GM18907 (cell line): ENCODE data around the gene HMGCS1.
A peak's percentile ranks its signal among the peaks of the same experiment; 100 is the strongest.
"Not testable (repeated sequence)": the region's sequence is repeated elsewhere in the genome, so short reads cannot be mapped to it uniquely, and the experiment has no call there.

ENCODE experiments used
- ATAC-seq: cut with Tn5 transposase; IDR thresholded peaks from one replicate; pipeline ENCODE4 v1.9.1; 2021; ENCODE audit warnings: mild to moderate bottlenecking, moderate library complexity; ENCODE audit not compliant: unreplicated experiment

HMGCS1 gene

DNA sequence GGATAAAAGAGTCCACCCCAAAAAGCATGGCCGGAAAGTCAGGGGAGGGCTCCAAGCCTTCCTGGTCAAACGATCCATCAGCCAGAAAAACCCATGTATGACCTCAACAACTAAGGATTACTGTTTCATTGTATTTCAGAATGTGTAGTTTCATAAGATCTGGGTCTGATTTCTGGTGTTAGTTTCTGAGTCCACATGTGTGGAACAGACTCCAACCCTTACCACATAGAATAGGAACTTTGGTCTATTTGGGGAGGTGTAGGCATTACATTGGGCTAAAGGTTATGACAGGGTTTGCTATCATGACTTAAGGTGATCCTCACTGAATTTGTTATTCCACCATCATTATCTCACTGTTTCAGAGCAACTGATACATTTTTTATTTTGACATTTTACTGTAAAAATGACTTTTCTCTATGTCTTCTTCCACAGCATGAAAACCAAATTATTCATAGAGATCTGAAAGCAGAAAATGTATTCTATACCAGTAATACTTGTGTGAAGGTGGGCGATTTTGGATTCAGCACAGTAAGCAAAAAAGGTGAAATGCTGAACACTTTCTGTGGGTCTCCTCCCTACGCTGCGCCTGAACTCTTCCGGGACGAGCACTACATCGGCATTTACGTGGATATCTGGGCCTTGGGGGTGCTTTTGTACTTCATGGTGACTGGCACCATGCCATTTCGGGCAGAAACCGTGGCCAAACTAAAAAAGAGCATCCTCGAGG lies 33.5 kb downstream of the HMGCS1 start:
- no peak for ATAC-seq

DNA sequence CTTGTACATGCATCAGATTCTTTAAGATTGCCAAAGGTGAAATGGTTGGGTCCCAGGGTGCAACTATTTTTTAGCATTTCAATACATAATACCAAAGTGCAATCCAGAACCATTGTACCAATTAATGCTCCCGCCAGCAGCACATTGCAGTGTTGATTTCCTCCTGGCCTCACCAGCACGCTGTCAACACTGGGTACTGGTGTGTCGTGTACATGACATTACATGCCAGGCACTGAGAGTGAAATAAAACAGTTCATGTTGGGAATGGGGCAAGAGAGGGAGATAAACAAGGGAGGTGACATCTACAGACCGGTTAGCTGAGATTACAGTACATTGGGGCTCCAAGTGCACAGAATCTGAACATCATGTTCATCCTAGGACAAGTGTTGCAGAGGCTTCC lies 37.8 kb downstream of the HMGCS1 start:
- ATAC-seq: no peak

DNA sequence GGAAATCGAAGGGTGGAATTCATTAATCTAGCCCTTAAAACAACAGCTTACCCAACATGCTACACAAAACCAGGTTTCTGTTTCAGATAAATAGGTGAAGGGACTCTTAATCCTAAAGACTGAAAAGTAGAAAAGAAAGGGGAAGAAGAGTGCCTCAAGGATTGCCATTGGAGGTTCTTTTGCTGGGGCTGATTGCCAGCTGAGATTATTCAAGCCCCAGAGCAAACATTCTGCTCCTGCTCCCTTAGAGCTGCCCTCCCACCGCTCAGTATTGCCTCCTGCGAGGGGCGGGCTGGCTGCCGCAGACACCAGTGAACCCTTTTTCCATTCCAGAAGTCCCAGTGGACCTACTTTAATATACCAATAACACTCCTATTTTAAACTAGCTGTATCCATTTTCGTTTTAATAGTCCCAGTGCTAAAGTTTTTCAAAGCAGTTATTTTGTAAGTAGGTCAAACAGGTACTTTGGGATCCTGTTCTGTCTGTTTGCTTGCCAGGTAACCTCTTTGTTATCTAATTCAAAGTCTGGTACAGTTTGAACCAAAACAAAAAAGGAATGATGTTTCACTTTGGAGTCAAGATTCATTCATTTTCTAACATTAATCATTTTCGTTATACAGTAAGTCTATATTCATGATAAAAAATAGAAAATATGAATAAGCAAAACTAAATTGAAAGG lies 38.6 kb downstream of the HMGCS1 start:
- ATAC-seq: no peak

DNA sequence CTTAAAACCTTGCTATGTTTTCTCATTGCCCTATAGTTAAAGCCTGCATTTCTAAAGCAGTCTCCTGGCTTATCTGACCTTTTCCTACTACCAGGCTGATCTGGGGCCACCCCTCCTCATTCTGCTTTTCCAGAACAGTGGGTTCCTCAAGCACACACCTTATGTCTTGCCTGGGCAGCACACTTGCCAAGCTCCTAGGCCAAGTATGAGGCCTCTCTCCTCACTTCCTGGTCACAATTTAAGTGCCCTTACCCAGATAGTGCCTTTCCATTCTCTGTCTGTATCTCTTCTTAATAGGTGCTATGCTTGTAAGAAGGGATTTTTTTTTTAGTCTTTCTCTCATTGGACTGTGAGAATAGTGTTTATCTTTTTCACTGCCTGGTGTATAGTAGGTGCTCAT lies 39.7 kb downstream of the HMGCS1 start:
- ATAC-seq: no peak

DNA sequence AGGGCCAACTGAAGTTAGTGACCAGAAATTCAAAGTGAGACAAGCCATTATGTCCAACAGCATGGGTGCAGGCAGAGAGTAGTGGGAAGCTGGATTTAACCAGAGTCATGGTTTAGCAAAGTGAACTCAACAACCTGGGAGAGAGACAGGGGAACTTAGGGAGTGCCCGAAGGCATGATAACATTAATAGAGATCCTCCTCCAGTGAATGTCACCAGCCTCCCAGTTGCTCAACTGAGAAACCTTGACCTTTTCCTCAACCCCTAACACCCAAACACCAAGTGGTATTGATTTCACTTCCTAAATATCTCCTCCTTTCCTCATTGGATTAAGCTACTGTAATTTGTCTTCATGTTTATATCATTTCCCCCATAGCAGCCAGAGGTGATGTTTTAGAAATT lies 42.6 kb downstream of the HMGCS1 start:
- no peak for ATAC-seq

- ATAC-seq: peak; percentile 99
Observed at GRCh38 chr5:43268188-43268820, 44.9 kb downstream of the HMGCS1 start.

DNA sequence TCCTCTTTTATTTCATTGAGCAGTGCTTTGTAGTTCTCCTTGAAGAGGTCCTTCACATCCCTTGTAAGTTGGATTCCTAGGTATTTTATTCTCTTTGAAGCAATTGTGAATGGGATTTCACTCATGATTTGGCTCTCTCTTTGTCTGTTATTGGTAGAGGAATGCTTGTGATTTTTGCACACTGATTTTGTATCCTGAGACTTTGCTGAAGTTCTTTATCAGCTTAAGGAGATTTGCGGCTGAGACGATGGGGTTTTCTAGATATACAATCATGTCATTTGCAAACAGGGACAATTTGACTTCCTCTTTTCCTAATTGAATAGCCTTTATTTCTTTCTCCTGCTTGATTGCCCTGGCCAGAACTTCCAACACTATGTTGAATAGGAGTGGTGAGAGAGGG lies 50.9 kb downstream of the HMGCS1 start:
- not testable (repeated sequence) for ATAC-seq

GRCh38 chr5:43258116-43258515 lies 55.1 kb downstream of the HMGCS1 start:
- no peak for ATAC-seq

- ATAC-seq: peak; percentile 75
Observed at GRCh38 chr5:43256261-43256966, 56.8 kb downstream of the HMGCS1 start.

DNA sequence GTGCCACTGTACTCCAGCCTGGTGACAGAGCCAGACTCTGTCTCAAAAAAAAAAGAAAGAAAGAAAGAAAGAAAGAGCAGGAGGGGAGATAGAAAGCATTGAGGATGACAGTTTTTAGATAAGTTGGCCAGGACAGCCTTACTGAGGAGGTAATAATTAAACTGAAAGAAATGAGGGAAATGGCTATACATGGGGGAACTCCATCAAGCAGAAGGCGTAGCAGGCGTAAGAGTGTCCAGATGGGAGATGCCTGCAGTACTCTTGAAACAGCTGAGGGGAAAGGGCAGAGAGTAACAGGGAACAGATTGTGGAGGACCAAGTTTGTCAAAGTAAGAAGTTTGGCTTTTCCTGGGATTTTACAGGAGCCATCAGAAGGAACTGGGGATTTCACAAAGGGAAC lies 57.5 kb downstream of the HMGCS1 start:
- peak; percentile 65 for ATAC-seq

GRCh38 chr5:43251754-43252153 lies 61.5 kb downstream of the HMGCS1 start:
- ATAC-seq: no peak

DNA sequence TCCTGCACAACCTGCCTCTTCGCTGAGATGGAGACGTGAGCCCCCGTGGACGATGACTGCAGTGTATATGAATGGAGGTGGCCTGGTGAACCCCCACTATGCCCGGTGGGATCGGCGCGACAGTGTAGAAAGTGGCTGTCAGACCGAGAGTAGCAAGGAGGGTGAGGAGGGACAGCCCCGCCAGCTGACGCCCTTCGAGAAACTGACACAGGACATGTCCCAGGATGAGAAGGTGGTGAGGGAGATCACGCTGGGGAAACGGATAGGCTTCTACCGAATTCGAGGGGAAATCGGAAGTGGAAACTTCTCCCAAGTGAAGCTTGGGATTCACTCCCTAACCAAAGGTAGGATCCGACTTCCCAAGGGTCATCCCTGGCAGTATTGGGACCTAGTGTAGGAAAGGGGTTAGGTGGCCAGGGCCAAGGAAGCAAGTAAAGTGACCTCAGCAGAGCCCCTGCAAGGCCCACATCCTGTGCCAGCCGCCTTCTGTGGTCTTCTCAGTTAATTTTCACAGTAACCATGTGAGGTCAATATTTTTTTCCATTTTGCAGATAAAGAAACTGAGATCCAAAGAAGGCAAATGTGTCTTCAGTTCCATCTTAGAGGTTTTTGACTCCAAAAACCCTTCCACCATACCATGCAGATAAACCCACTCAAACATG lies 67.4 kb downstream of the HMGCS1 start:
- no peak for ATAC-seq

- peak; percentile 80 for ATAC-seq
Observed at GRCh38 chr5:43244823-43245565, 68.2 kb downstream of the HMGCS1 start.

DNA sequence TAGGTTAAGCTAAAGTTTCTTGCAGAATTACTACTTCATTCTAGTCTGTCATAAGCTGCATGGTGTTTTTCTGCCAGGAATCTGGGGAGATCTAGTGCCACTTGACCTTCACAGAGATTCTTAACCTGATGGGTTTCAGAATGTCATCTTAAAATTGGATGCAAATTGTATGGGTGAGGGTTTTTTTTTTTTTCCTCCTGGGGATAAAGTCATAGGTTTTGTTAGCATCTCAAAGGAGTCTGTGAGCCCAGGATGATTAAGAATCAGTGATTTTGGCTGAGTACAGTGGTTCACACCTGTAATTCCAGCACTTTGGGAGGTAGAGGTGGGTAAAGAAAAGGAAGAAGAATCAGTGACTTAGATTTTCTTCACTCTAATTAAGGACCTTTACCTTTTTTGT lies 69.9 kb downstream of the HMGCS1 start:
- no peak for ATAC-seq

- ATAC-seq: no peak
Observed at GRCh38 chr5:43242196-43242595, 71.0 kb downstream of the HMGCS1 start.
